GM10266 (cell line): ENCODE results near the gene STAT1.

Experiments
- DNase-seq: peaks from one replicate; pipeline ENCODE4 v3.0.0; 2012; ENCODE audit errors: extremely low spot score
- TF ChIP-seq, protein P1 (sequence below): IDR thresholded peaks from 2 replicates; pipeline ENCODE4 v1.5.1; 2012; ENCODE audit warnings: mild to moderate bottlenecking, low read depth; ENCODE audit not compliant: control insufficient read depth, insufficient read depth; ENCODE audit errors: missing control alignments

The STAT1 gene

DNA sequence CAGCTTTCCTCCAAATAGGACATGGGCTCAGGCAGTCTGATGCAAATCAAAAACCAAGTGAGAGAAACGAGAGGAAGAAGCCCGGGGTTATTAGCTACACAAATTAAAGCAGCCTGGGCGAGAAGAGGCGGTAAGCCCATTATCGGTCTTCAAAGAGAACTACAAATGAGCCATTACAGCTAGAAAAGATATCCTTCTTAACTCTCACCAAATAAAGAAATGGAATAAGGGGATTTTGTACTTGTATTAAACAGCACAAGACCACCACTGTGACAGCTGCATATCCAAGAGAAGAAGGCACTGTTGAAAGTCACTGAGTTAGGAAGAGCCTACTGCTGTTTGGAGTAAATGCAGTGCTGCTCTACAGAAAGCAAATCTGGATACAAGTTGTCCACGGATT, 32.6 kb downstream of the STAT1 start:
- DNase-seq = no peak
- TF ChIP-seq, protein P1, sequence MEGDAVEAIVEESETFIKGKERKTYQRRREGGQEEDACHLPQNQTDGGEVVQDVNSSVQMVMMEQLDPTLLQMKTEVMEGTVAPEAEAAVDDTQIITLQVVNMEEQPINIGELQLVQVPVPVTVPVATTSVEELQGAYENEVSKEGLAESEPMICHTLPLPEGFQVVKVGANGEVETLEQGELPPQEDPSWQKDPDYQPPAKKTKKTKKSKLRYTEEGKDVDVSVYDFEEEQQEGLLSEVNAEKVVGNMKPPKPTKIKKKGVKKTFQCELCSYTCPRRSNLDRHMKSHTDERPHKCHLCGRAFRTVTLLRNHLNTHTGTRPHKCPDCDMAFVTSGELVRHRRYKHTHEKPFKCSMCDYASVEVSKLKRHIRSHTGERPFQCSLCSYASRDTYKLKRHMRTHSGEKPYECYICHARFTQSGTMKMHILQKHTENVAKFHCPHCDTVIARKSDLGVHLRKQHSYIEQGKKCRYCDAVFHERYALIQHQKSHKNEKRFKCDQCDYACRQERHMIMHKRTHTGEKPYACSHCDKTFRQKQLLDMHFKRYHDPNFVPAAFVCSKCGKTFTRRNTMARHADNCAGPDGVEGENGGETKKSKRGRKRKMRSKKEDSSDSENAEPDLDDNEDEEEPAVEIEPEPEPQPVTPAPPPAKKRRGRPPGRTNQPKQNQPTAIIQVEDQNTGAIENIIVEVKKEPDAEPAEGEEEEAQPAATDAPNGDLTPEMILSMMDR = no peak

DNA sequence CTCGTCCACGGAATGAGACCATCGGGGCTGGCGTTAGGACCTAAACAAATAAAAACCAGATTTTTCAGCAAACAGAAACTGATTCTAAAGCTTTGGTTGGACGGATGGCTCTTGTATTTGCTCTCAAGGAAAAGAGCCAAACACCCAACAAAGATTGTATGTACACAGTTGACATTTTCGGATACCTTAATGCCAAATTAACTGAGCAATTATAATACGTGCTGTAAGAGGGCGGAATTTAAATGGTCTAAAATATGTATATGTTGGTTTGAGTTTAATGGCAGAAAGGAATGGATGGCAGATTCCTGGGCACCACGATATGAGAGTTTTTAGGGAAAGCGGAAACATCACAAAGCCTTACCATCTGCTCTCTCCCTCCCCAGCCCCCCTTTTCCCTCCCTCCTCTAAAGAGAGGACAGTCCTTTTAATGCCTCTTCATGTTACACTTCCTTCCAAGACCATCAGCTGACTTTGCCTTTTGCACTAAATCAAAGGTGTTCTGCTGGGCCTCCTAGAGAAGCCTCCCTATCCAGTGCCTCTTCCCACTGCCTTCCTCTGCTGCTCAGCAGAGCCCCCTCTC, 33.3 kb downstream of the STAT1 start:
- TF ChIP-seq, protein P1 = no peak
- DNase-seq = no peak

DNA sequence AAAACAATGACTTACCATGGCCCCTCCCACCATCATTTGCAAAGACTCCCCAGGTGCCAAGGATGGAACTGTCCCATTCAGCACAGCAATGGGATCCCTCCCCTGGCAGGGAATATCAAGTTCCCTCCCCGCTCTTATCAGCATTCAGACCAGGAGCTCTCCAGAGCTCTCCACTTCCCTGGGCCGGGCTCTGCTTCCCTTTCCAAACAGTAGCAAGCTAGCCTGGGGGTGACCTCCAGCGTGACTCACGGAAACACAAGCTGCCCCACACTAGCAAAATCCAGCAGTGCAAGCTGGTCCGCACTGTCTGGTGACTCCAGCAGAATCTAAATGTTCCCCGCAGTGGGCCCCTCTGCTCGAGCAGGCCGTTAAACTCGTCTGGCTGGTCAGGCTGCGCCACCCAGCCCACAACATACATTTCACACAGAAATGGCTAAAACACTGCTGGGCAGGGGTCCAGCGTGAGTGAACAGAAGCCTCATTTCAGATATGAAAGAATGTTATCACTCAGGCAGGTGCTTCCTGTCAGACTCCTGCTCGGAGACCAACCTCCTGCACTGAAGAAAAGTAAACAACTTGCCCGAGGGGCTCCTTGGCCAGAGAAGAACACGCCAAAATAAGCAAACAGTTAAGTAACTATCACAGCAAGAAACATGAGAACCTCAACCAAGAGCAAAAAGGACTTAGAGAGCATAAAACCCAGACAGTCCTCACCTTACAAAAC, 33.9 kb downstream of the STAT1 start:
- TF ChIP-seq, protein P1 = no peak
- no peak for DNase-seq

DNA sequence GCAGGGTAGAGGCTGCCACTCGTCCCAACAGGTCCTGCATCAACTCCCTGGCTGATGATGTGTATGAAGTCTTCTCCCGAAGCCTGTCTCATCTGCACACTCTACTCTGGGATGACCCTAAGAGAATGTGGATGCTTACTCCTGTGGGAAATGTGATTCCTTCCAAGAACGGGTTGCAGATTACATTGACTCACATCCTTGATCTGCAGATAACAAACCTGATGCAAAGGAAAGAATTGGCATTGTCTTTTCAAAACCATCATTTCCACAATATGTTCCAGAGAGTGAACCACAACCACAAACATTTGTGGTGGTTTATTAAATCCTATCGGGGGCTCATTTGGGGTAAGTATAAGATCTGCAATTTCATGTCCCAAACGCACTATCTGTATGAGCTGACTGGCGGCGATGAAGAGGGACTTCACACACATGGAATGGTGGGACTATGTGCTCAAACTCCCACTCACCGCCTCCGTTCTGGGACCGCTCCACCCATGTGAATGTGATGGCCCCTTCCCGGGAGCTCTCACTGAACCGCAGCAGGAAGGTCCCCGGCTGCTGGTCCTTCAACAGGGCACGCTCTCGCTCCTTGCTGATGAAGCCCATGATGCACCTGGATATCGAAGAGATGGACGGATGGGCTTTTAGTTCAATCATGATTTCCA, 35.5 kb downstream of the STAT1 start:
- DNase-seq = no peak

DNA sequence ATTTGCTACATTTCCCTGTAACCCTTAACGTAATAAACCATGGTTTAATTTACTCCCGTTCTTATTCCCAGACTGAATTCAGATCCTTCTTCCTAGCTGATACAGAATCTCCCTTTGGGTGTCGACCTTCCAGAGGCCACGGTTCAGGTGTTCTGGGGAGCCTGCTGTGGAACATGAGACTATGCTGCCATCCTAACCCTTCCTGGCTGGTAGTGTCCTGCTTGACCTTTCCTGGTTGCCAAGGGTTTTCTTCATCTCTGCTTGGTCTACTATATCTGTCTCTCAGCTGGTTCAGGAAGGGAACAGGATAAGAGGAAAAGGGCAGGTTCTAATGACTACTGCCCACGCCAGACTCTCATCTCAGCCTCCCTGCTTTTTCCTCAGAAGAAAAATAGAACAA, 36.5 kb downstream of the STAT1 start:
- DNase-seq = no peak
- TF ChIP-seq, protein P1 = no peak

More for the DNA sequence above, 35.5 kb downstream of the STAT1 start:
- TF ChIP-seq, protein P1 = no peak

DNA sequence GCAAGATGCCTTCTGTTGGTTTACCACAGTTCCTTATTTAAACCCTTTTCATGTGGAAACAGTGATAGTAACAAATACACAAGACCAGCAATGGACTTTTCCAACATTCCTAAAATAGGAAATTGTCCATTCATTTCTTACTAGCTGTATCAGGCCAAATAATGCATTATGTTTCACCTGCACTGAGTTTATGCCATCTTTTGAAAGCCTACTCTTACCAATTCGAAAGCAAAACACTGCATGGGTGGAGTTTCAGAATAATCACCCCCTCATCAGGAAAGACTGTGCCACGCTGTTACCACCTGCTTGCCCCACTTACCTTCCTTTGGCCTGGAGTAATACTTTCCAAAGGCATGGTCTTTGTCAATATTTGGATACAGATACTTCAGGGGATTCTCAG, 37.5 kb downstream of the STAT1 start:
- no peak for DNase-seq
- TF ChIP-seq, protein P1 = no peak
